NK-92 (cell line): ENCODE measurements around the gene FRRS1L.

Experiments
- DNase-seq: peaks from one replicate; lab custom pipeline; 2025; ENCODE audit not compliant: unreplicated experiment; lab: John Stamatoyannopoulos, UW

Gene FRRS1L

DNA sequence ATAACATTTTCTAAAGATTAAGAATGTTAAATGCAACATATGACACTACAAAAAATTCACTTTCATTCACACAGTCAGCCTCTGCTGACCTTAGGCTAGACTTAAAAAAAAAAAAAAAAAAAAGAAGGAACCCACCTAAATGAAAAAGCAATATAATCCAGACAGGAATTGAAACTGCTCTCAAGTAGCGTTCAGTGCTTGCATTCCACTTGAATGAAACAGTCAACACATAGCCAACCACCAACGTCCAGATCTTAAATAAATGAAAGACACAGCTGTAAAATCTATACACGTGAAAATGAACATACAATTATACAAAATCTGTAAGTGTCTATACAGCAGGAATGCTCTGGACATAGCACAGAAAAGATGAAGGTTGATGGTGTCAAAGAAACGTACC is 58.7 kb downstream of the FRRS1L start:
- DNase-seq, result no peak

DNA sequence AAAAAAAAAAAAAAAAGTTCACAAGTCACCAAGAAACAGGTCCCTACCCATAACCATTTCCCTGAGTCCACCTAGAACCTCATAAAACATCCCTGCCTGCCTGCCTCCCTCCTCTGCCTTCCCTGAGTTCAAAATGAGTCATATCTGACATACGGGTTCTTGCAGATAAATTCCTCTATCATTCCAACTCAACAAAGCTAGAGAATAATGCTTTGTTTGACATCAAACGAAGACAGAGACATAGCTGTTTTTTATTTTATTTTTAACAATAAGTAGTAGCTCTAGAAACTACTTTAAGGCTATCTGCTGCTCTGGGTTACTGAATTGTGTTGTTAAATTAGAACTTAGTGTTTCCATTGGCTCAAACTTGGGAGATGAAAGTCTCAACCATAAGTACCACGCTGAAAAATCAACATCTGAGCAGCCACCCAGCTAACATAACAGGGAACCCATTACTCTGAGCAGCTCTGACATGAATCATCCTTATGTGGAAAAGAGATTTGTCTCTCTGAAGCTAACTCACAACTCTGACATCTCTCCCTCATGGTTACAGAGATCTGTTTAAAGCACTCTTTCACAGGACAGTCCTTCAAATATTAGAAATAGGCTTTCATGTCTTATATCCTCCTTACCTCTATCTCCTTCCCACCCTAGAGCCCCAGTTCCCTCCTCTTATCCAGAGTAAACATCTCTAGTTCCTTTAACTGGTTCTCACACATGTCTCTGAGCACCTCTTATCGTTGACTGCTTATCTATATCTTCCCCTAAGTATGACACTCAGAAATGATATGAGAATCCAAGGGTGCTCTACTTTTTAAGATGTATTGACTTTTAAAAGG is 59.4 kb downstream of the FRRS1L start:
- no peak for DNase-seq

DNA sequence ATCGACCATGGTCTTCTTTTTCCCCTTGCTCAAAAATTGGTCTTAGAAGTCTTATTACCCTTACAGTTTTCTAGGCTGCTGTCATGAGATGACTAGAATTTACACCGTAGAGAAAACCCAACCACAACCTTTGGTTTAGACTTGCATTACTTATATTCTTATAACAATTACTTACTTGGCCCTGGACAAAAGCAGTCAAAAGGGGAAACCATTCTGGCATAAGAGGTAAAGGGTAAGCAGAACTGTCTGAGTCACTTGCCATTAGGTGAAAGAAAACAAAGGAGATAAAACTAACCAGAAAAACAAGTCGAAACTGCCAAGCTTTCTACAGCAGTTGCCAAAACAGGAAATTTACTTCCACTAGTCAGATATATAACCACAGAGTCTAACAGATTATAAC is 65.2 kb downstream of the FRRS1L start:
- DNase-seq, result no peak

DNA sequence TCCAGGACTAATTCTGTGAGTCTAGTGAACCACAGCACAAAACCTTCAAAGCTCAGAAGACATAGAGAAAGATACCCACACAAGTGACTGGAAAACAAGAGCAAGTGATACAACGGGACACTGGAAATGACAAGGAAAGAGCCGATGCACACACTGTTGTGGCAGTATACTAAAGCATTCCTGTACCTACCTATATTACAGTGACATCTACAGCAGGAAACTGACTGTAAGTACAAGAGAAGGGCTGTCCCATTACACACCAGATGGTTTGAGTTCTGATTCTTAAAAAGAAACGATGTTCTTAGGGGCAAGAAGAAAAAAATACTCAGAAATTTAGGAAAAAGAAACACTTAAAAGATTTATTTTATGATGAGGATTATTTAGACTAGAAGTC is 65.8 kb downstream of the FRRS1L start:
- DNase-seq, result no peak

DNA sequence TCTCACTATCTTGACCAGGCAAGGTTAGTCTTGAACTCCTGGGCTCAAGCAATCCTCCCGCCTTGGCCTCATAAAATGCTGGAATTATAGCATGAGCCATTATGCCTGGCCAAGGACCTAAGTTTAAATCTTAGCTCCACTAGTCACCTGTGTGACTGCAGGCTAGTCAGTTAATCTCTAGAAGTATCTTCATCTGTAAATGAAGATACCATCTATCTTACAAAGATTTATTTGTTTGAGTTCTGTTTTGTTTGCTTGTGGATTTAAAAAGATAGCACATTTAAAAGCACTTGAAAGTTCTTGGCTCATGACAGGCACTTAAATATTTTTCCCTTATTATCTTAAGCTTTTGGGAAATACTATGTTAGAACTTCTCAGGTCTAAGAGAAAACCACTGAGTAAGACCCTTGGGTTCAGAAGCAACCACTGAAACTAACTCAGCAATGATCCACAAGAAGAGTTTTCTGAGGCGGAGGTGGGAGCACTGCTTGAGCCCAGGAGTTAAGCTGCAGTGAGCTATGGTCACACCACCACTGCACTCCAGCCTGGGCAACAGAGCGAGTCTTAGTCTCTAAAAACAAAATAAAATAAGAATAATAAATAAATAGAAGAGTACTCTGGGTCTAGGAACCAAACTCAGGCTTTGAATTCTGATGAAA is 66.4 kb downstream of the FRRS1L start:
- DNase-seq, result no peak

DNA sequence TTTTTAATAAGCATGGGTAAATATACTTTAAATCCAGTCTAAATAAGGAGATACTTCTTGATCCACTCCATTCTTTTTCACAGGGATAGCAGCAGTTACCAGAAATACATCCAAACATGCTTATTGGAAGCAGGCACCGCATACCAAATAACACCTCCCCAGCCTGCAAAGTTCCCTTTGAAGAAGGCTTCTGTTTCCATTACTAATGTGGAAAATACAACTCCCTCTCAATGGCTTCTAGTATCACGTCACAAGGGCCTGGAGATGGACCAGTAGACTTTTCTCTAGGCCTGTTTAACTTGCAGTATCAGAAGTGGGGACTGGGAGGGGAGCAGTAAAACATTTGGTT is 68.1 kb downstream of the FRRS1L start:
- DNase-seq, result no peak

DNA sequence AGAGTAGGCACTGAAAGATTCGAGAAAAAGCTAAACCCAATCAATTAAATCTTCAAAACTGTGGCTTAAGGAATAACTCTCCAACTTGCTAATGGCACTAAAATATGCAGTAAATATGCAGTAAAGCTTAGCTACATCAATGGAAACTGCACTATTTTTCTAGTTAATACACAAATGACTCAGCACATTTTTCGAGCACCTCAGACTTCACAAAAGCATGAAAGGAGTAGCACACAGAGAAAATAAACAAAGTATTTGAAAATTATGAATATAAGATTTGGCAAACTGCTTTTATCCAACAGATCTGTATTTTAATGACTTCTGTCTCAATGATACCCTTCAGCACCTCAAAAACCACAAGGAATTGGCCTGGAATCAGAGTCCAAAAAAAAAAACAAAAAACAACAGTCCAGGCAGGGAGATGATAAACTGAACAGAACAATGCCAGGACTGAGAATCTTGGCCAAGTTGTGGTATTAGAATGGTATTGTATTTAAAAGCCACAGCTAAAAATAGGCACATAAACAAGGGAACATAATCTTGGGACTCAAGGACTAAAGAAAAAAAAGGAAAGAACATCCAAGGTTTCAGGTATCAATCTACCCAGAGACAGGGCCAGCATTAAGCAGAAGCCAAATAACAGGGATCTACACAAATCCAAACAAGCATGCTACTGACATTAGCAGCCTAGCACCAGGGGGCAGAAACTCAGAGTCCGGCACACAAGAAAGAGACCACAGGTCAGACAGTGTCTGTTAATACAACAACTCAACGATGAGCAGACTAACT is 68.7 kb downstream of the FRRS1L start:
- DNase-seq, result no peak

DNA sequence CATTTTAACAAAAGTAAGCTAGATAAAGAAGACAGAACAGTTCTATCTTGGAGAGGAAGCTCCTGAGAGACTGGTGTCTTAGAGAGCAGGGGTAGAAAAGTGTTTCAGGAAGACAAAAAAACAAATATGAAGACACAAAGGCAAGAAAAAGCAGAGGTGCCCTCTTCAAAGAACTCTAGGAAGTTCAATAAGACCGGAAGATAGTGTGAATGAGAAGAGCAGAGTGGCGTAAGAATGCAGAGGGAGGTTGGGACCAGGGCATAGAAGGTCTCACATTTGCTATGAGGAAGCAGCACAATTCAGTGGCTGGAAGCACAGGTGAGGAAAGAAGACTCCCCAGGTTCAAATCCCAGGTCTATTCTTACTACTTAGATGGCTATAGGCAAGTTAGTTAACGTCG is 69.9 kb downstream of the FRRS1L start:
- no peak for DNase-seq

DNA sequence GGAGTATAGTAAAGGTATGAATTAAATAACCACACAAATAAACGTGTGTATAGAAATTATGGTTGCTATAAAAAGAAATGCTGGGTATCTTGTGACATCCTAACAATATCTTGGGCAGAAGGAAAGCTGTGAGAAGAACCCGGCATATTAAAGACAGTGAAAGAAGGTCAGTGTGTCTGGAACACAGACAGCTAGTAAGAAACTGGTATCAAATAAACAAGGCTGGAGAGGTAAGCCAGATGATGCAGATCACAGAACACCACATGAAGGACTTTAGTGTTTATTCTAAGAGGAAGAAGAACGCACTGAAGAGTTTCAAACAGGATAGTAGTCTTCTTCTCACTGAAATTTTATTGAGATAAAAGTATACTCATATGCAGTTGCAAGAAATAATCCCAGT is 71.7 kb downstream of the FRRS1L start:
- DNase-seq, result no peak

DNA sequence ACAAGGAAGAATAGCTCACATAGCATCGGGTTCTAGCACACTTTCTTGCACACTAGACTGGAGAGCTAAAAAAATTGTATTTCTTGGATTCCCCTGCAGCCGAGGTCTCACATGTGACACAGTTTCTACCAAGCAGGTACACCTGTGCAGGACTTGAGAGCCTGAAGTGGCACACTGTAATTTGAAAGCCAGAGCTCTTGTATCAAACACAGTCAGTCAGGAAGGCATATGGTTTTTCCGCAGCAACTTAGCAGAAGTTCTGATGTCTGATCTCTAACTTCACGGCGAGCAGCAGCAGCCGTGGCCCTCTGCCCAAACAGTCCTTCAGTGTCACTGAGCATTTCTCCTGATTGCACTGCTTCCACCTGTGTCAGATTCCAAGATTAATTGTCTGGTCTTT is 72.8 kb downstream of the FRRS1L start:
- DNase-seq, result no peak

DNA sequence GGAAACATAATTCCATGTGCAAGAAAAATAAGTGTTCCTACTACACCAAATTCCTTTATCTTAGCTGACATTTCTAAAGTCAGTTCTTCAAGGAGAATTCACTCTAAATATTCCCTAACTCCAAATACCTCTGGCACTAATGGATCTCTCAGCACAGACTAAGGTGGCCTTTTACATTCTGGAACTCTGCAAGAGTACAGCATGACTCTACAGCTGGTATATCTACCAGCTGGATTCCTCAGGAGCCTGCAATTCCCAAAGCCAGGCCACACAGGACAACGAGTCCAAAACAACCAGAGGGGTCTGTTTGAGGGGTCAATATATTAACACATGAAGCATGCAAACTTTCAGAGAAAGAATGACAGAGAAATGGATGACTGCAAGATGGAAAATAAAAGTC is 74.5 kb downstream of the FRRS1L start:
- no peak for DNase-seq

DNA sequence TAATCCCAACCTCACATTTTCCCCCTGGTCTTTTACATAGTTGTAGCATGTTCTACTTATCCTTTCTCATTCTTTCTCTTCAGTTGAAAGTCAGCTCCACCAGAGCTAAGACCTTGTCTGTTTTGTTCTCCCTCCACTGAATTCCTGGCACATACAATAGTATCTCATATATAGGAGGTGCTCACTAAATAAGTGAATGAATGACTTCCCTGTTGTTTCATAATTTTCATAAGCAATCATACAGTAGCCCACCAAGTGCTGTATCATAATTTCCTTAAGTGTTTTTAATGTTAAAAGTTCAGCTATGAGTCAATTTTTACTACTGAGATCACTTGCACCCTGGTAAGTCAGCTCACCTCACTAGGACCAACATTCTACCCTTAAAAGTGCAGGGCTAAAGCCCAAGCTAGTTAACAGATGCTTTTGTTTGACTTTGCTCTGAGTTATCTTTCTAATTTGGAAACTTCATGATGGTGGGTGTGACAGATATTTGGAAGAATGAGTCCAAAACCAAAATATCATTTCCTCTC is 74.9 kb downstream of the FRRS1L start:
- no peak for DNase-seq

DNA sequence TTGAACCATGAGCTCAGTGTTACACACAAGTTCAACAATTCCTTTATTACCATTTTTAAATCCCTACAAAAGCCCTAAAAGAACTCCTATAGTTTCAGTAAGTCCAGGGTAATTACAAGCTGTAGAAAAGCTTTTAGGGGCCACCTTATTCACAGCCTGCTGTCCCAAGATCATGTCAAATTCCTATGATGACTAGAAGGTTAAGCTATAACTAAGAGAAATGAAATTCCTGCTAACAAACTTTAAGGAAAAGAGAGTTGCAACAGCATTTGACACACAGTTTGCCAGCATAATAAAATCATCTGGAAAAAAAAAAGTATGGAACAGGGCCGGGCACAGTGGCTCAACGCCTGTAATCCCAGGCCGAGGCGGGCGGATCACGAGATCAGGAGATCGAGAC is 78.8 kb downstream of the FRRS1L start:
- DNase-seq, result no peak

DNA sequence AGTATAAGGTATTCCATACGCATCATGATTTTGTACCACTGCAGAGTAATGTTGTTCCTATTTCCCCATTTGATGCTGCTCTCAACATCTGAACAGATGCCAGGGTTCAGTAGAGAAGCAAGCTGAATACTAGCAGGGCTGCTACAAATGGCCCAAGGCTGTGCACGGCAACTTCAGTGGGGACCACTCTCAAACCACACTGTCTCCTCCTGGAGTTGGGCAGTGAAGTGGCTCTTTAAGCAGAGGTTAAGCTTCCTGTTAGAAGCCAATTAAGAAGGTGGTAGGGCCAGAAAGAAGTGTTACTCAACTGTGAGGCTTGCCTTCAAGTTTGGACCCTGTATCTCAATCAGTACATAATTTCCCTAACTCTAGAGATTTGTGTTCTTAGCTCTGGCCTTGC is 79.3 kb downstream of the FRRS1L start:
- DNase-seq, result no peak

DNA sequence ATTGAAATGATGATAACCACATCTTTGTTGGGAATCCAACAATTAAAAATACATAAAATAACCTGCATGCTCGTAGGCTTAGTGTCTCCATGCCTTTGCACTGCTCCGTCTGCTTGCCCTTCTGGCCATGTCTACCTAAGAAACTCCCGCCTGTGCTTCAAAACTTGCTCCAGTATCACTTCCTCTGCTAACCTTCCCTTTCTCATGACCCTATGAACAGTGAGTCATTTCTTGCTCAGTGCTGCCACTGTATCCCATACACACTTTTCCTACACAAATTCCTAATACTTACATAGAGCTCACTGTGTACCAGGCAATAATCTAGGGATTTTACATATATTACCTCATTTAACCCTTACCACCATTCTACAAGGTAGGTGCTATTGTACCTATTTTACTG is 80.8 kb downstream of the FRRS1L start:
- DNase-seq, result no peak

DNA sequence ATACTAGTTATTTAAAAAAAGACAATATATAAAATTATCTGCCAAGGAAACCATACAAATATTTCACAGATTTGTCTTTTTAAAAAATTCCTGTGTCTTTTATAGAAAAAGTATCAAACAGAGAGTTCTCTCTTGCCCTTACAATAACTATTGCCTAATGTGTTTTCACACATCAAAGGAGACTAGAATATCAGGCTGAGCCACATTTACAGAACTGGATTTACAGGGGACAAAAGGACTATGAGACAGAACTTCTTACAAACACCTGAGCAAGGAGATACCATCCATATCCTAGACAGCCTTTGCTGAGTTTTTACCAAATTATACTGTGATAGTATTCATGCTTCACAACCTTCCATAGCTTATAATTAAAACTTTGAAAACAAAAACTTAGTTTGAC is 81.5 kb downstream of the FRRS1L start:
- DNase-seq, result no peak

DNA sequence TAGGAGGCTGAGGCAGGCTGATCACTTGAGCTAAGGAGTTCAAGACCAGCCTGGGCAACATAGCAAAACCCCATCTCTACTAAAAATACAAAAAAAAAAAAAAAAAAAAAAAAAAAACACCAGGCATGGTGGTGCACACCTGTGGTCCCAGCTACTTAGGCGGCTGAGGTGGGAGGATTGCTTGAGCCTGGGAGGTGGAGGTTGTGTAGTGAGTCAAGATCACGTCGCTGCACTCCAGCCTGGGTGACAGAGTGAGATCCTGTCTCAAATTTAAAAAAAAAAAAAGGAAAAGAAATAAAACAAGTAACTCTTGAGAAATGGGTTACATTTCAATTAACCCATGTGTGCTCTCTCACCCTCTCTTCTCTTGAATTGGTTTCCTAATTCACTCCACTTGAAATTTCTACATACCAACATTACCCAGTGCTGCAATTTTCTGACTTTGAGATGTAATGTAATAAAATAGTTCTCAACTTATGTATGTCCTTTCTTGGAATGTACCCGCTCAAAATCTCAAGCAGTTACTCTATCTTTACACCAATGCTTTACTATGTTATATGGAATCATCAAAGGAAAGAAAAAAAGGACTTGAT is 83.1 kb downstream of the FRRS1L start:
- DNase-seq, result no peak

DNA sequence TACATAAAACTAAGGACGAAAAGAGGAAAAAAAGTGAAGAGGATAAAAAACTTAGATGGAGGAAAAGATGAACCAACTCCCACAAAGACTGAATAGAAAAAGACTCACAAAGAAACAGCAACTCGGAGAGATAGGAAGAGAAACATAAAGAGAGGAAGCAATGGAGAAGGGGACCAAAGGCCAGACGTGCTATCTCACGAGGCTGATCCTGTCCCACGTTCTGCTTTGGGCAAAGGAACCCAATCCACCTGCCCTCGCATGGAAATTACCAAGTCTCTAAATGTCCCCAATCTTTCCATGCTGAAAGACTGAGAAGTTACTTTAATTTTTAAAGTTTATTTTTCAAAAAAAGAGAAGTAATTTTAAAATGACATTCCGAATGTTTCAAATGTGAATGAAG is 83.9 kb downstream of the FRRS1L start:
- DNase-seq, result no peak

DNA sequence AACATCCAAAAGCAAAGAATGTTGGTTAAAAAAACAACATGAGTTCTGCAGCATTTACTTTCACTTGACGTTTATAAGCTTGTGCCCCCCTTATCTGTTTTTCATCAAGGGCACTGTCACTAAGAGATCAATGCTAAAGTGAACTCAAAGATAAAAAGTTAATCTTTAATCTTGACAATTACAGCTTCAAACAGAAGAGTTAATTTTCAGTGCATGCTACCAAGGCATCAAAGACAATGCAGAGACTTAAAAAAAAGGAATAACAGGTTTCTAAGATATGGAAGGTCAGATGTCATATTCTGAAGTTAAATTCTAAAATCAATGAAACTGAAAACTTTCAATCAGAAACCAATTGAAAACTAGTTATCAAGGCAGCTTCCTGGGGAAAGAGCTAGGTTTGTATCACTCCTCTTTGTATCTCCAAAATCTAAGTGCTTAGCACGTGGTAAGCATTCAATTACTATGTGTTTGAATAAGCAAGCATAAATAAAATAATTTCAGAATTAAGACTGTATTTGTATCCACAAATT is 84.9 kb downstream of the FRRS1L start:
- no peak for DNase-seq
